Caco-2 (cell line): ENCODE results near the gene SLC44A1. TPM values are rescaled to one million over a fixed set of nuclear protein-coding genes. Genes with fewer than 3 reads are reported as not detected.

Source experiments
- BruUV-seq: library from RNA; stranded (reverse); fragments of 400-500 nt; replicated peaks from 2 replicates; lab custom pipeline; 2021; lab: Mats Ljungman, UMichigan
- CTCF ChIA-PET: fragments of 300-600 bp; sonication (Branson Sonifier 250); formaldehyde crosslinking; loops from one replicate; lab custom pipeline; 2022; ENCODE audit warnings: antibody characterized with exemption; lab: Charles Lee
- POLR2A ChIA-PET: fragments of 300-600 bp; sonication (Branson Sonifier 250); formaldehyde crosslinking; loops from one replicate; lab custom pipeline; 2022; ENCODE audit warnings: antibody characterized with exemption; lab: Charles Lee
- DNase-seq, 2 experiments: peaks; one replicate each; pipeline versions ENCODE4 v3.0.0 to v3.0.0-alpha.2; 2020 to 2022
- H3K27me3 ChIP-seq: replicated peaks from 2 replicates; pipeline ENCODE4 v1.6.0; 2011; ENCODE audit warnings: low read length; ENCODE audit not compliant: control insufficient read depth, insufficient read depth
- H3K36me3 ChIP-seq: 2 replicates; pipeline ENCODE4 v1.5.1; 2011; ENCODE audit warnings: low read length; ENCODE audit not compliant: control insufficient read depth, insufficient read depth
- H3K4me1 ChIP-seq: fragments of 250-450 bp; sonication (Bioruptor Pico); 2 replicates; pipeline ENCODE4 v1.5.1; 2020; ENCODE audit warnings: mild to moderate bottlenecking
- H3K4me3 ChIP-seq: 2 replicates; pipeline ENCODE4 v1.5.1; 2011; ENCODE audit warnings: low read depth, mild to moderate bottlenecking, control low read depth, low read length
- H3K9me3 ChIP-seq: fragments of 250-450 bp; sonication (Bioruptor Pico); 2 replicates; pipeline ENCODE4 v1.5.1; 2020; ENCODE audit warnings: mild to moderate bottlenecking, moderate library complexity
- H3K27ac Mint-ChIP-seq: one replicate; pipeline ENCODE4 v1.8.0; 2022; ENCODE audit warnings: mixed read lengths; ENCODE audit not compliant: unreplicated experiment
- H3K27me3 Mint-ChIP-seq: one replicate; pipeline ENCODE4 v1.8.0; 2022; ENCODE audit warnings: mixed read lengths; ENCODE audit not compliant: insufficient read depth, unreplicated experiment
- H3K36me3 Mint-ChIP-seq: one replicate; pipeline ENCODE4 v1.8.0; 2022; ENCODE audit warnings: mild to moderate bottlenecking, mixed read lengths; ENCODE audit not compliant: insufficient read depth, unreplicated experiment
- H3K4me1 Mint-ChIP-seq: one replicate; pipeline ENCODE4 v1.8.0; 2022; ENCODE audit warnings: low read depth, mixed read lengths; ENCODE audit not compliant: unreplicated experiment
- H3K4me3 Mint-ChIP-seq: one replicate; pipeline ENCODE4 v1.8.0; 2022; ENCODE audit warnings: mild to moderate bottlenecking, moderate library complexity, mixed read lengths; ENCODE audit not compliant: unreplicated experiment
- H3K9me3 Mint-ChIP-seq: one replicate; pipeline ENCODE4 v1.8.0; 2022; ENCODE audit warnings: mixed read lengths; ENCODE audit not compliant: unreplicated experiment
- CTCF ChIP-seq, 2 experiments: fragments of 200-600 bp in 1 of 2; IDR thresholded peaks; 1 replicate in 1 of 2; 2 replicates in 1 of 2; pipeline versions ENCODE4 v1.5.1 to v1.8.0; 2011 to 2022; ENCODE audit warnings: antibody characterized with exemption in 1 of 2, control low read depth in 1 of 2, inconsistent platforms in 1 of 2, low read depth in 1 of 2, low read length in 1 of 2, mild to moderate bottlenecking in 1 of 2, moderate library complexity in 1 of 2; ENCODE audit not compliant: insufficient read depth in 1 of 2, severe bottlenecking in 1 of 2, unreplicated experiment in 1 of 2
- intact Hi-C: fragments of 100-400 bp; cut with micrococcal nuclease; formaldehyde crosslinking; loops from one replicate; pipeline ENCODE4 v1.10.0; 2022; ENCODE audit not compliant: unreplicated experiment
- total RNA-seq: library from RNA; stranded (reverse); gene quantifications from 2 replicates; pipeline ENCODE4 v1.2.3, GENCODE V29; 2022

Gene SLC44A1
- total RNA-seq, 1 experiment from 2014 or later: 45.8 TPM

- Mint-ChIP-seq H3K4me1 (no peaks in the 10 kb centered on the region), H3K27me3 (no peaks in the 10 kb centered on the region), H3K27ac (no peak overlapping the region), H3K9me3 (peaks cover 29% of the 10 kb centered on the region), H3K36me3 (no peaks in the 10 kb centered on the region), H3K4me3 (no peak overlapping the region)
- Histone ChIP-seq H3K4me3 (no peak overlapping the region), H3K36me3 (no peaks in the 10 kb centered on the region; the same call in 1 of the 2 replicates), H3K27me3 (no peaks in the 10 kb centered on the region), H3K4me1 (no peaks in the 10 kb centered on the region), H3K9me3 (peaks cover 13% of the 10 kb centered on the region)
- intact Hi-C loops: no loop called here
- ChIA-PET CTCF (no interaction called here), POLR2A (no interaction called here)
- no TSS peak for BruUV-seq
- no peak for TF ChIP-seq CTCF (IDR thresholded peaks at IDR 0.05; ENCODE audit: insufficient read depth in 1 of 2, low read depth in 1 of 2, low read length in 1 of 2, severe bottlenecking in 1 of 2, unreplicated experiment in 1 of 2)
- DNase-seq: no peak
These were observed 20.8 kb upstream of the SLC44A1 start for GRCh38 chr9:105223544-105224140.

DNA sequence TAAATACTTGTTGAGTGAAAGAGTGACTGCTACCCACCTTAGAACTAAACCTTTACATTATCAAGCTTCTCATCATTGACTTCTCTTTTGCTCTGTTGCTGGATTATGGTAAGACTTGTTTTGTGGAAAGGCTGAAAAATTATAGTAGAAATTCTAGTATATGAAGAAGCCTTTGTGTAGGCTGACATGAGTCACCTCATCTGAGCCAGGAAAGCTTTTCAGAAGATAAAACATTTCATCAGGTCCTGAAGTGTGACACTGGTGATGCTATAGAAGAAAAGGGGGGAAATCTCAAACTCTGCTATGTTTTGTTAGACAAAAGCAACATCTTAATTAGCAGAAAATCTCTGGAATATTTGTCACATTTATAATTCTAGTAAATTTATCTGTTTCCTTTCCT is 18.4 kb upstream of the SLC44A1 start:
- Histone ChIP-seq H3K4me1 (no peaks in the 10 kb centered on the region), H3K9me3 (peaks cover 13% of the 10 kb centered on the region), H3K4me3 (no peak overlapping the region), H3K36me3 (no peaks in the 10 kb centered on the region; the same call in 1 of the 2 replicates), H3K27me3 (no peaks in the 10 kb centered on the region)
- ChIA-PET POLR2A (no interaction called here), CTCF (no interaction called here)
- Mint-ChIP-seq H3K36me3 (no peaks in the 10 kb centered on the region), H3K9me3 (peaks cover 29% of the 10 kb centered on the region), H3K27me3 (no peaks in the 10 kb centered on the region), H3K4me1 (no peaks in the 10 kb centered on the region), H3K27ac (no peak overlapping the region), H3K4me3 (no peak overlapping the region)
- no TSS peak for BruUV-seq
- intact Hi-C loops: no loop called here
- TF ChIP-seq CTCF (IDR thresholded peaks at IDR 0.05; ENCODE audit: insufficient read depth in 1 of 2, low read depth in 1 of 2, low read length in 1 of 2, severe bottlenecking in 1 of 2, unreplicated experiment in 1 of 2): no peak
- no peak for DNase-seq

DNA sequence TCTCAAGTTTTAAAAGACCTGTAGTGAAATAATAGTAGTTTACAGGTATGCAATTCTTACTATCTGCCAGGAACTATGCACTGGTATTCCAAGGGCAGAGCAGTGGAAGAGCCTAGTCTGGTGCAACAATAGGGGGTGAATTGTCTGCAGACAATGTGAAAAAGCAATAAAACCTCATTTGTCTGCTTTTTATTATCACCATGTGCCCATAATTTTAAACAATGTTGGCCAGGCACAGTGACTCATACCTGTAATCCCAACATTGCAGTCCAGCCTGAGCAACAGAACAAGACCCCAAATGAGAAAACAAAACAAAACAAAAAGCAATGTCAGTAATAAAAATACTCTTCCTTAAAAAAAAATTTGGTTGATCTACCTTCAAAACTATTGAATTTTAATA is 12.2 kb upstream of the SLC44A1 start:
- Mint-ChIP-seq H3K27ac (no peak overlapping the region), H3K4me3 (no peak overlapping the region), H3K9me3 (no peaks in the 10 kb centered on the region), H3K4me1 (no peaks in the 10 kb centered on the region), H3K36me3 (no peaks in the 10 kb centered on the region), H3K27me3 (no peaks in the 10 kb centered on the region)
- H3K9me3 ChIP-seq: no peaks in the 10 kb centered on the region
- no peaks in the 10 kb centered on the region for H3K36me3 ChIP-seq
- no peak overlapping the region for H3K4me3 ChIP-seq
- no peaks in the 10 kb centered on the region for H3K27me3 ChIP-seq
- POLR2A ChIA-PET: no interaction called here
- peaks cover 5% of the 10 kb centered on the region; the same call in 1 of the 2 replicates for H3K4me1 ChIP-seq
- CTCF ChIA-PET: no interaction called here
- TF ChIP-seq CTCF (IDR thresholded peaks at IDR 0.05; ENCODE audit: insufficient read depth in 1 of 2, low read depth in 1 of 2, low read length in 1 of 2, severe bottlenecking in 1 of 2, unreplicated experiment in 1 of 2): no peak
- no TSS peak for BruUV-seq
- DNase-seq: no peak
- intact Hi-C loops: no loop called here
